ENCODE data around the gene CNOT11.

CNOT11 gene

GRCh38 chr2:101251844-101252407, 760 bp upstream of the CNOT11 start:
- peak overlapping the region; percentile 82 for H3K4me3 ChIP-seq (ENCODE audit: low read depth, low read length)
- TF ChIP-seq CTCF (IDR thresholded peaks at IDR 0.05; ENCODE audit: insufficient read depth, low read depth, low read length, missing control alignments): peak; percentile 17
- DNase-seq (ENCODE audit: low read depth): peak; percentile 33

GRCh38 chr2:101253013-101253702, 472 bp downstream of the CNOT11 start:
- peak; percentile 88 for DNase-seq (ENCODE audit: low read depth)
- no peak for TF ChIP-seq CTCF (IDR thresholded peaks at IDR 0.05; ENCODE audit: insufficient read depth, low read depth, low read length, missing control alignments)
- peak overlapping the region; percentile 86 for H3K4me3 ChIP-seq (ENCODE audit: low read depth, low read length)

- no peak for TF ChIP-seq CTCF (IDR thresholded peaks at IDR 0.05; ENCODE audit: insufficient read depth, low read depth, low read length, missing control alignments)
- H3K4me3 ChIP-seq (ENCODE audit: low read depth, low read length): peak overlapping the region; percentile 86
- DNase-seq (ENCODE audit: low read depth): peak; percentile 33
Measured at GRCh38 chr2:101253703-101254450, 1.2 kb downstream of the CNOT11 start.

- no peak for TF ChIP-seq CTCF (IDR thresholded peaks at IDR 0.05; ENCODE audit: insufficient read depth, low read depth, low read length, missing control alignments)
- no peak for DNase-seq (ENCODE audit: low read depth)
- no peak overlapping the region for H3K4me3 ChIP-seq (ENCODE audit: low read depth, low read length)
Measured at GRCh38 chr2:101255501-101255900, 2.8 kb downstream of the CNOT11 start.

GRCh38 chr2:101256316-101256715, 3.6 kb downstream of the CNOT11 start:
- no peak overlapping the region for H3K4me3 ChIP-seq (ENCODE audit: low read depth, low read length)
- no peak for TF ChIP-seq CTCF (IDR thresholded peaks at IDR 0.05; ENCODE audit: insufficient read depth, low read depth, low read length, missing control alignments)
- DNase-seq (ENCODE audit: low read depth): no peak

- TF ChIP-seq CTCF (IDR thresholded peaks at IDR 0.05; ENCODE audit: insufficient read depth, low read depth, low read length, missing control alignments): no peak
- no peak overlapping the region for H3K4me3 ChIP-seq (ENCODE audit: low read depth, low read length)
- no peak for DNase-seq (ENCODE audit: low read depth)
Measured at GRCh38 chr2:101258804-101259203, 6.1 kb downstream of the CNOT11 start.
